GM04503 (cell line): ENCODE results near the gene RGS11.

Source experiments
- DNase-seq: peaks from one replicate; pipeline ENCODE4 v3.0.0-alpha.2; 2012; ENCODE audit warnings: low read depth

Gene RGS11

GRCh38 chr16:296806-297510 is 21.2 kb upstream of the RGS11 start:
- no peak for DNase-seq

- no peak for DNase-seq
These were observed 20.5 kb upstream of the RGS11 start for GRCh38 chr16:296276-296675.

GRCh38 chr16:293043-293775 is 17.5 kb upstream of the RGS11 start:
- no peak for DNase-seq

GRCh38 chr16:291539-291938 is 15.8 kb upstream of the RGS11 start:
- DNase-seq = no peak

- no peak for DNase-seq
These were observed 15.1 kb upstream of the RGS11 start for GRCh38 chr16:290681-291405.

- DNase-seq = no peak
These were observed 14.4 kb upstream of the RGS11 start for GRCh38 chr16:290015-290680.

- no peak for DNase-seq
These were observed 13.8 kb upstream of the RGS11 start for GRCh38 chr16:289395-289997.

- no peak for DNase-seq
These were observed 12.5 kb upstream of the RGS11 start for GRCh38 chr16:287981-288920.

- DNase-seq = no peak
These were observed 11.6 kb upstream of the RGS11 start for GRCh38 chr16:287298-287811.

- no peak for DNase-seq
These were observed 10.9 kb upstream of the RGS11 start for GRCh38 chr16:286491-287297.

- no peak for DNase-seq
These were observed 9.7 kb upstream of the RGS11 start for GRCh38 chr16:285146-286055.

GRCh38 chr16:284204-285120 is 8.7 kb upstream of the RGS11 start:
- no peak for DNase-seq

GRCh38 chr16:283033-283805 is 7.5 kb upstream of the RGS11 start, which contains the start of gene PDIA2:
TSS of gene PDIA2 (plus strand) at chr16:283164. CDS start at chr16:283170, 6 bp downstream.
- DNase-seq = no peak

- no peak for DNase-seq
These were observed 6.7 kb upstream of the RGS11 start for GRCh38 chr16:282491-282890.

GRCh38 chr16:281660-282255 is 6.0 kb upstream of the RGS11 start:
- DNase-seq = no peak

GRCh38 chr16:280991-281659 is 5.4 kb upstream of the RGS11 start:
- no peak for DNase-seq
